ENCODE data around the gene GORAB.

Gene GORAB

DNA sequence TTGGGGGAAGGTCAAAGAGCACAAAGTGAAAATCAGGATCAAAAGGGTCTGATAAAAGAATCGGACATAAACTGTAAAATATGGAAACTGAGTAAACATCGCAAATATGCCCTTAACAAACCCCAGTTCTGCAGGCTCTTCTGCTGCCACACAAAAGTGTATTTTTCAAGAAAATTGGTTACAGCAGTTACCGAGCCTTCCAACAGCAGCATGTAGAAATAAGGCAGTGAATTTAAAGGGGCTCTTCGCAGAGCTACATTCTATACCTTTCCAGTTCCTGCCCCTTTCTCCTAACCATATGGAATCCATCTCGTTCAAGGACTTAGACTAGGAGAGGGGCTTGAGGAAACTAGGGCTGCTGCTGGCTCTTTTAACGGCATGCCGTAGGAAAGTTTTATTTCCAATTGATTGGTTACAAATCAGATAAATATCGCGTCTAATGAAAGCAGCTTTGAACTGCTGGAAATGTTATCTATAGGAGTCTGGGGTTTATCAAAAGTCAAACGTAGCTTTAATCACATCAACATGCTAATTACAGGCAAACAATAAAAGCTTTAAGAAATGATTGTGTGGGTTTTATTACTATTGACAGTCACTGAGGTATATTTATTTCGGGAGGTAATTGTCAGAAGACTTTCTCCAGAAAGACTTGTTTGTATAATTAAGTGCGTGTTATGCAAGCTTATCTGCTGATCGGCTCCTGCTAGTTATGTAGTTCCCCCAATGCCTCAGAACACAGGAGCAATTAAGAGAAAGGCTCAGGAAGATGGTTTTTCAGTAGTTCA, 59.1 kb downstream of the GORAB start:
- no peak for DNase-seq (ENCODE audit: low read depth)

DNA sequence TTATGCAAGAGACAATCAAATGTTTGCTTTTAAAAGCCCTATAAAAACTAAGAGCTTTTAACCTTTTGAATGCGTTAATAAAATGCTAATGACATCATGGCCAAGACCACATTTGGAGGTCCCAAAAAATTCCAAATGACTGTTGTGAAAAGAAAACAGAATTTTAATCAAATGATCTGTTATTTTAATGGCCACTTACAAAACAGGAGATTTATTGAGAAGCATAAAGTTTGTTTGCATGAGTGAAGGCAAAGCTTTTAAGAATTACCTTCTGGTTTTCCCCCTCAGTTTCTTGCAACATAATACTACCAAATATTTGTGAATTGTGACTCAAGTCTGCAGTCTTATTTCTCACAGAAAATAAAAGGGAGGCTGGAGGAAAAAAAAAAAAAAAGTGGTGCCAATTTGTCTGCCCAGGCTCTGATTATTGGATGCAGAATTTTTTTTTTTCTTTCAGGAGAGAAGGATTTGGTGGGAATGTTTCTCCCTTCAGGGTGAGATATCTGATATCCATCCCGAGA, 60.7 kb downstream of the GORAB start:
- peak; percentile 27 for DNase-seq (ENCODE audit: low read depth)

DNA sequence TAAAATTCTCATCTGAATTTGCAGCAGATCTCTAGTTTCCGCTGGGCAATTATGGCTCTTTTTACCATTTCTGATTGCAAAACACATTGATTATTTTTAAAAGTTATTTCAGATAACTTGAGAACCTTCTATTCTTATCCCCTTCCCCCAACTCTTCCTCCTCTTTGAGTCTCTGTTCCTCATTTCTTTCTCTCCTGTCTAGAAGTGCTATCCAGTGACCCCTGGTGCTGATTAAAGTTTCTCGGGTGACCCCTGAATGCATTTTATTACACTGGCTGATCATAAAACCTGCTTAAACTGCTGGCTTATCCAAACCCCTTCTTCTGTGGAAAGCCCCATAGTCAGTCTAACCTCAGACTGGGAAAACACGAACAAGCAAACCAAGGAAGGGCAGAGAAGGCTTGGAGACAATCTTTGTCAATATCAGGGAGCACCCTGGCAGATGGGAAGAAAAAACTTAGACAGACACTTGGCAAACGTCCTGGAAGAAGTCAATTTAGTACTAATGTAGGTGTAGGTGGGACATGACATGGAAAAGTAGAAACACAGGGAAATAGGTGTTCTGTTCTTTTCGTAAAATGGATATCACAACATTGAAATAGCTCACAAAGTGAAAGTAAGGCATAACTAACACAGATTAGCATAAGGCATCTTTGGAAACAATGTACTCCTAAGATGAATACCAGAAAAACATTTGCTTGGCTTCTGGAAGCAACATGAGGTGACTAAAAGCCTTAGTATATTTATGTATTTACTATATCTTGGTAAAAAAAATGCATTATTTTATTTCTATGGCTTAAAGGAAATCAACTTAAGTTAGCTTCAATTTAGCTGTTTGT, 61.4 kb downstream of the GORAB start:
- no peak for DNase-seq (ENCODE audit: low read depth)

DNA sequence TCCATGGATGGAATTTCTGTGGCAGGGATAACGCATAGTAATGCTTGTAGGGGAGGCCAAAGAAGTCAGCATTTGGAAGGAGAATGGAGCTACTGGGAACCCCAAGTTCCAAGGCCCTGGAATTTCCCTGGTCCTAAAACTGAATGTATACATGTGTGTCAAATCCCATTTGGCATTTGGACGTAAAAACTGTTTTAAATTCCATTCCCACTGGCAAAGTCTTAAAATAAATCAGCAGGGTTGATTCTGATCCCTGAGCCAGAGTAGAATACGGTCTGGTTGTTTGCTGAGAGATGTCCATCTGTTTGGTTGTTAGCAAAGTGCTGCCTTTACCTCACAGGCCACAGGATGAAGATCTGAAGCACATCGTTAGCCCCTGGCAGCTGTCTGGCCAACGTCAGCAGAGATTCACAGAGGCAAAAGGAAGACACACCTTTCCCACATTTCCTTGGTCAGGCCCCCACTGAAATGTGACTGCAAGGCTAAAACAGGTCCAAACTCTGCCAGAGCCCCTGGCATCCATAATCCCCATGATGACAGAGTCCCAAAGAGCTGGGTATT, 62.2 kb downstream of the GORAB start:
- DNase-seq (ENCODE audit: low read depth) = no peak

DNA sequence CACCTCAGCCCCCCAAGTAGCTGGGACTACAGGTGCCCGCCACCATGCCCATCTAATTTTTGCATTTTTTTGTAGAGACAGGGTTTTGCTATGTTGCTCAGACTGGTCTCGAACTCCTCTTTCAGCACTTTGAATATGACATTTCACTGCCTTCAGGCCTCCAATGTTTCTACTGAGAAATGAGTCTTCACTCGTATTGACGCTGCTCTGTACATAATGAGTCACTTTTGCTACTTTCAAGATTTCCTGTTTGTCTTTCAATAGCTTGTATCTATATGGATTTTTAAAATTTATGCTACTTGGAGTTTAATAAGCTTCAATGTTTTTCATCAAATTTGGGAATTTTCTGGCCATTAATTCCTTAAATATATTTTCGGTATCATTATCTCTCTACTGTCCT, 64.7 kb downstream of the GORAB start:
- DNase-seq (ENCODE audit: low read depth) = no peak

DNA sequence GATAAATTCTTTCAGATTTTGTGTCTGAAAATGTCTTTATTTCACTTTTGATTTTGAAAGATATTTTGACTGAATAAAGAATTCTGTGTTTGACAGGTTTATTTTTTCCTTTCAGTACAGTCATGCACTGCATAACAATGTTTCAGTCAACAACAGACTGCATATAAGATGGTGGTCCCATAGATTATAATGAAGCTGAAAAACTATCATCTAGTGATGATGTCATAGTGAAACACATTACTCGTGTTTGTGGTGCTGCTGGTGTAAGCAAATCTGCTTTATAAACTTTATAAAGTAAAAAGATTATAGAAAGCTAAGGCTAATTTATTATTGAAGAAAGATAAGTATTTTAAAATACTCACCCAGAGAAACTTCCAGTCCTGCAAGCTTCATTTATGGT, 66.7 kb downstream of the GORAB start:
- no peak for DNase-seq (ENCODE audit: low read depth)

DNA sequence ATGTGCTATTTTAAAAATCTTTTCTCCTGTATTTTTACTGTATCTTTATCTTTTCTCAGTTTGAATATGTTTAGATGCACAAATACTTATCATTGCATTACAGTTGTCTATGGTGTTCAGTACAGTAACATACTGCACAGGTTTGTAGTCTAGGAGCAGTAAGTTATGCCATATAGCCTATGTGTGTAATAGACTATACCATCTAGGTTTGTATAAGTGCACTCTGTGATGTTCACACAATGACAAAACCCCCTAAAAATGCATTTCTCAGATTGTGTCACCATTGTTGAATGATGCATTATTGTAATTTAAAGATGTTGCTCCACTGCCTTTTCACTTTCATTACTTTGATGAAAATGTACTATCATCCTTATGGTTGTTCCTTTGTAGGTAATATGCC, 67.1 kb downstream of the GORAB start:
- DNase-seq (ENCODE audit: low read depth) = no peak

DNA sequence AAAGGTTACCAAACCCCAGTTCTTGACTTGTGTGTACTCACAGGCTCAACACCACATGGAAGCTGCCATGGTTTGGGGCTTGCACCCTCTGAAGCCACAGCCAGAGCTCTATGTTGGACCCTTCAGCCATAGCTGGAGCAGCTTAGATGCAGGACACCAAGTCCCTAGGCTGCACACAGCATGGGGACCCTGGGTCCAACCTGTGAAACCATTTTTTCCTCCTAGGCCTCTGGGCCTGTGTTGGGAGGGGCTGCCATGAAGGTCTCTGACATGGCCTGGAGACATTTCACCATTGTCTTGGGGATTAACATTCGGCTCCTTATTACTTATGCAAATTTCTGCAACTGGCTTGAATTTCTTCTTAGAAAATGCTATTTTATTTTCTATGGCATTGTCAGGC, 69.9 kb downstream of the GORAB start:
- no peak for DNase-seq (ENCODE audit: low read depth)
